GM21447 (cell line): ENCODE measurements around the gene ARMC5.
A peak's percentile ranks its signal among the peaks of the same experiment; 100 is the strongest.
"Not testable (repeated sequence)": the region's sequence is repeated elsewhere in the genome, so short reads cannot be mapped to it uniquely, and the experiment has no call there.

Experiments
- ATAC-seq: cut with Tn5 transposase; IDR thresholded peaks from one replicate; pipeline ENCODE4 v1.9.1; 2021; ENCODE audit not compliant: unreplicated experiment

ARMC5 gene

GRCh38 chr16:31496670-31497069 is 37.4 kb downstream of the ARMC5 start:
- ATAC-seq, result no peak

GRCh38 chr16:31498493-31498892 is 39.2 kb downstream of the ARMC5 start:
- ATAC-seq, result no peak

GRCh38 chr16:31499928-31500327 is 40.6 kb downstream of the ARMC5 start:
- no peak for ATAC-seq

GRCh38 chr16:31501226-31501965 is 42.1 kb downstream of the ARMC5 start:
- no peak for ATAC-seq

GRCh38 chr16:31501966-31502348 is 42.7 kb downstream of the ARMC5 start:
- no peak for ATAC-seq

- no peak for ATAC-seq
Measured at GRCh38 chr16:31502981-31503380, 43.7 kb downstream of the ARMC5 start.

GRCh38 chr16:31503555-31503954 is 44.3 kb downstream of the ARMC5 start:
- ATAC-seq, result not testable (repeated sequence)

GRCh38 chr16:31504159-31504558 is 44.9 kb downstream of the ARMC5 start:
- ATAC-seq, result no peak

- ATAC-seq, result no peak
Measured at GRCh38 chr16:31505483-31505882, 46.2 kb downstream of the ARMC5 start.

- ATAC-seq, result no peak
Measured at GRCh38 chr16:31507617-31507928, 48.3 kb downstream of the ARMC5 start.

- ATAC-seq, result peak; percentile 85
Measured at GRCh38 chr16:31507929-31508705, 48.8 kb downstream of the ARMC5 start, which contains the start of gene RUSF1. RUSF1 (minus strand) TSS chr16:31508391; CDS start chr16:31508373, 18 bp downstream.

- no peak for ATAC-seq
Measured at GRCh38 chr16:31508706-31509195, 49.5 kb downstream of the ARMC5 start.

- no peak for ATAC-seq
Measured at GRCh38 chr16:31513126-31513525, 53.8 kb downstream of the ARMC5 start.

GRCh38 chr16:31513884-31514283 is 54.6 kb downstream of the ARMC5 start:
- no peak for ATAC-seq
